H1 (cell line): Measurements from ENCODE around the gene RNU6-8. TPM values are rescaled to one million over a fixed set of nuclear protein-coding genes. Genes with fewer than 3 reads are reported as not detected.

Experiments
- CTCF ChIA-PET: fragments of 300-600 bp; sonication (Branson Sonifier 250); formaldehyde crosslinking; loops from one replicate; lab custom pipeline; 2021; ENCODE audit not compliant: partially characterized antibody; lab: Charles Lee
- POLR2A ChIA-PET: fragments of 300-600 bp; sonication (Branson Sonifier 250); formaldehyde crosslinking; loops from one replicate; lab custom pipeline; 2021; ENCODE audit warnings: inconsistent platforms; ENCODE audit not compliant: partially characterized antibody; lab: Charles Lee
- DNase-seq, 2 experiments: peaks; one replicate each; pipeline versions ENCODE4 v3.0.0 to v3.0.0-alpha.2; 2010 to 2022; ENCODE audit warnings: low spot score in 2 of 2, low read depth in 1 of 2, mixed read lengths in 1 of 2
- FAIRE-seq: peaks from 2 replicates; lab custom pipeline; 2011; peaks lifted over from hg19 to GRCh38; lab: Jason Lieb, UNC
- H2AFZ ChIP-seq: 2 replicates; pipeline ENCODE4 v1.8.1; 2012; ENCODE audit warnings: low read length, inconsistent platforms
- H2AK5ac ChIP-seq: 2 replicates; pipeline ENCODE4 v1.6.1; 2013; ENCODE audit warnings: low read depth, low read length
- H2BK120ac ChIP-seq: replicated peaks from 2 replicates; pipeline ENCODE3; 2013; ENCODE audit warnings: low read depth, low read length, inconsistent platforms
- H2BK12ac ChIP-seq: 2 replicates; pipeline ENCODE4 v1.6.1; 2013; ENCODE audit warnings: low read depth, low read length
- H2BK15ac ChIP-seq: 2 replicates; pipeline ENCODE4 v1.6.1; 2013; ENCODE audit warnings: low read length
- H2BK20ac ChIP-seq: 2 replicates; pipeline ENCODE4 v1.6.1; 2013; ENCODE audit warnings: low read length
- H2BK5ac ChIP-seq: 2 replicates; pipeline ENCODE4 v1.6.1; 2013; ENCODE audit warnings: low read depth, low read length
- H3K14ac ChIP-seq: 2 replicates; pipeline ENCODE4 v1.6.1; 2013; ENCODE audit warnings: inconsistent platforms; ENCODE audit not compliant: insufficient read length
- H3K18ac ChIP-seq: 2 replicates; pipeline ENCODE4 v1.6.1; 2013; ENCODE audit warnings: low read length; ENCODE audit errors: extremely low read depth
- H3K23ac ChIP-seq: 2 replicates; pipeline ENCODE4 v1.6.1; 2013; ENCODE audit warnings: inconsistent platforms; ENCODE audit not compliant: insufficient read length
- H3K23me2 ChIP-seq: 2 replicates; pipeline ENCODE4 v1.6.1; 2013; ENCODE audit warnings: low read depth, low read length
- H3K27ac ChIP-seq: 2 replicates; pipeline ENCODE4 v1.6.1; 2011; ENCODE audit warnings: low read depth, low read length, inconsistent platforms
- H3K27me3 ChIP-seq, 4 experiments: replicated peaks in 1 of 4; 1 replicate in 1 of 4; 2 replicates in 3 of 4; pipeline versions ENCODE4 v1.6.1 to v1.8.1; 2011 to 2013; ENCODE audit warnings: low read length in 3 of 4, mild to moderate bottlenecking in 3 of 4, inconsistent platforms in 2 of 4, mixed read lengths in 2 of 4, moderate library complexity in 1 of 4; ENCODE audit not compliant: control insufficient read depth in 3 of 4, insufficient read depth in 3 of 4; ENCODE audit errors: extremely low read depth in 1 of 4
- H3K36me3 ChIP-seq, 4 experiments: 2 replicates each; pipeline versions ENCODE4 v1.6.1 to v1.8.1; 2011 to 2013; ENCODE audit warnings: mild to moderate bottlenecking in 4 of 4, low read length in 3 of 4, moderate library complexity in 2 of 4, control low read depth in 1 of 4, inconsistent platforms in 1 of 4; ENCODE audit not compliant: insufficient read depth in 4 of 4, control insufficient read depth in 2 of 4
- H3K4ac ChIP-seq: replicated peaks from 2 replicates; pipeline ENCODE3; 2013; ENCODE audit warnings: low read length, low read depth, mixed read lengths, inconsistent platforms; ENCODE audit not compliant: insufficient read length
- H3K4me1 ChIP-seq, 4 experiments: replicated peaks in 1 of 4; 1 replicate in 1 of 4; 2 replicates in 3 of 4; pipeline versions ENCODE4 v1.6.1 to v1.8.1; 2011 to 2013; ENCODE audit warnings: low read length in 3 of 4, inconsistent platforms in 2 of 4, mixed read lengths in 1 of 4; ENCODE audit not compliant: insufficient read depth in 4 of 4, control insufficient read depth in 3 of 4
- H3K4me2 ChIP-seq, 2 experiments: 2 replicates each; pipeline versions ENCODE4 v1.6.1 to v1.8.1; 2011 to 2013; ENCODE audit warnings: low read depth in 2 of 2, low read length in 2 of 2, control low read depth in 1 of 2, inconsistent platforms in 1 of 2, mild to moderate bottlenecking in 1 of 2; ENCODE audit not compliant: insufficient read depth in 1 of 2
- H3K4me3 ChIP-seq, 4 experiments: fragments of 200-600, 300-600 bp in 1 of 4; sonication (generic), shearing (Covaris generic), sonication (Bioruptor Twin) in 1 of 4; 2 replicates each; pipeline versions ENCODE4 v1.5.1 to v1.8.1; 2011 to 2016; ENCODE audit warnings: low read length in 4 of 4, low read depth in 3 of 4, control low read depth in 2 of 4, inconsistent platforms in 2 of 4, mild to moderate bottlenecking in 2 of 4, mixed read lengths in 1 of 4, moderate library complexity in 1 of 4; ENCODE audit not compliant: insufficient read depth in 2 of 4; ENCODE audit errors: extremely low read depth in 1 of 4
- H3K56ac ChIP-seq: replicated peaks from 2 replicates; pipeline ENCODE3; 2013; ENCODE audit warnings: low read depth, mild to moderate bottlenecking, mixed read lengths, low read length, inconsistent platforms; ENCODE audit not compliant: insufficient read length
- H3K79me1 ChIP-seq: 2 replicates; pipeline ENCODE4 v1.6.1; 2013; ENCODE audit warnings: low read depth, low read length, control low read depth
- H3K79me2 ChIP-seq, 2 experiments: 2 replicates each; pipeline versions ENCODE4 v1.6.1 to v1.8.1; 2012 to 2013; ENCODE audit warnings: low read length in 2 of 2, mild to moderate bottlenecking in 2 of 2, inconsistent platforms in 1 of 2; ENCODE audit not compliant: insufficient read depth in 2 of 2, control insufficient read depth in 1 of 2
- H3K9ac ChIP-seq, 4 experiments: replicated peaks in 1 of 4; 1 replicate in 1 of 4; 2 replicates in 3 of 4; pipeline versions ENCODE4 v1.6.1 to v1.8.1; 2011 to 2013; ENCODE audit warnings: low read depth in 3 of 4, low read length in 3 of 4, control low read depth in 2 of 4, mild to moderate bottlenecking in 2 of 4, moderate library complexity in 2 of 4, inconsistent platforms in 1 of 4; ENCODE audit errors: extremely low read depth in 1 of 4
- H3K9me3 ChIP-seq, 2 experiments: 2 replicates each; pipeline versions ENCODE4 v1.6.1 to v1.8.1; 2012 to 2013; ENCODE audit warnings: mild to moderate bottlenecking in 2 of 2, moderate library complexity in 2 of 2, control low read depth in 1 of 2, inconsistent platforms in 1 of 2, low read depth in 1 of 2, low read length in 1 of 2, mixed read lengths in 1 of 2; ENCODE audit not compliant: insufficient read depth in 2 of 2
- H4K20me1 ChIP-seq, 2 experiments: replicated peaks in 1 of 2; 2 replicates each; pipeline versions ENCODE3 to v1.8.1; 2011 to 2013; ENCODE audit warnings: inconsistent platforms in 2 of 2, low read length in 2 of 2, mild to moderate bottlenecking in 1 of 2; ENCODE audit not compliant: insufficient read depth in 2 of 2, control insufficient read depth in 1 of 2
- H4K5ac ChIP-seq: 2 replicates; pipeline ENCODE4 v1.6.1; 2013; ENCODE audit warnings: low read length, low read depth, mixed read lengths, inconsistent platforms; ENCODE audit not compliant: insufficient read length
- H4K8ac ChIP-seq: 2 replicates; pipeline ENCODE4 v1.8.0; 2013; ENCODE audit warnings: mild to moderate bottlenecking, moderate library complexity, low read length, inconsistent platforms; ENCODE audit not compliant: insufficient read depth; ENCODE audit errors: extremely low read depth
- H4K91ac ChIP-seq: replicated peaks from 2 replicates; pipeline ENCODE3; 2013; ENCODE audit warnings: low read length, mixed read lengths, inconsistent platforms; ENCODE audit not compliant: insufficient read length
- CBX5 ChIP-seq: fragments of 300-800, 300-1000 bp; sonication (generic); IDR thresholded peaks from 2 replicates; pipeline ENCODE4 v1.7.1; 2016; ENCODE audit warnings: antibody characterized with exemption, low read length, low read depth
- CEBPB ChIP-seq: IDR thresholded peaks from 2 replicates; pipeline ENCODE4 v1.6.1; 2012; ENCODE audit warnings: low read depth, low read length
- CTBP2 ChIP-seq: IDR thresholded peaks from 2 replicates; pipeline ENCODE4 v1.7.0; 2011; ENCODE audit warnings: borderline replicate concordance, mild to moderate bottlenecking, moderate library complexity, mixed read lengths, low read length; ENCODE audit not compliant: insufficient read depth, insufficient read length
- GABPA ChIP-seq: IDR thresholded peaks from 2 replicates; pipeline ENCODE4 v1.6.1; 2011; ENCODE audit warnings: mild to moderate bottlenecking, low read length, moderate library complexity, borderline replicate concordance; ENCODE audit not compliant: insufficient read depth
- HDAC2 ChIP-seq, 2 experiments: fragments of 300-600 bp in 1 of 2; sonication (generic) in 1 of 2; IDR thresholded peaks; 2 replicates each; pipeline ENCODE4 v1.6.1; 2011 to 2012; ENCODE audit warnings: low read depth in 2 of 2, low read length in 2 of 2, mild to moderate bottlenecking in 2 of 2, moderate library complexity in 2 of 2, borderline replicate concordance in 1 of 2, inconsistent platforms in 1 of 2
- JUND ChIP-seq: IDR thresholded peaks from 2 replicates; pipeline ENCODE4 v1.6.1; 2011; ENCODE audit warnings: mild to moderate bottlenecking, improper control_type of control experiment, low read length
- KDM1A ChIP-seq: fragments of 200-600, 300-600 bp; sonication (generic); IDR thresholded peaks from 2 replicates; pipeline ENCODE4 v1.7.1; 2016; ENCODE audit warnings: mild to moderate bottlenecking, low read length, borderline replicate concordance
- POLR2A ChIP-seq, 2 experiments: IDR thresholded peaks; 1 replicate in 1 of 2; 2 replicates in 1 of 2; pipeline ENCODE4 v1.6.1; 2011; ENCODE audit warnings: low read depth in 2 of 2, low read length in 2 of 2, mild to moderate bottlenecking in 2 of 2; ENCODE audit errors: control extremely low read depth in 1 of 2
- RXRA ChIP-seq: IDR thresholded peaks from 2 replicates; pipeline ENCODE4 v1.6.1; 2011; ENCODE audit warnings: low read depth, mild to moderate bottlenecking, low read length, moderate library complexity; ENCODE audit not compliant: insufficient read depth
- polyA plus RNA-seq, 7 experiments: library from polyadenylated mRNA; depleted of rRNA in 3 of 7; stranded (reverse) in 5 of 7; unstranded in 2 of 7; fragments of >200 nt in 5 of 7; fragments of 200-250 nt in 2 of 7; gene quantifications; 1 replicate in 5 of 7; 2 replicates in 1 of 7; 4 replicates in 1 of 7; pipeline versions ENCODE4 v1.2.1 to v1.2.3, GENCODE V29; 2011 to 2013; ENCODE audit warnings: missing spikeins in 2 of 7, mixed read lengths in 2 of 7
- total RNA-seq: library from RNA; stranded (reverse); fragmentation: NEBNext Ultra II Directional; extraction: Animal tissue kit (Norgen Biotek cat#: 25700); gene quantifications from 2 replicates; pipeline ENCODE4 v1.2.1, GENCODE V29; 2021
- TF ChIP-seq, protein P1 (sequence below): IDR thresholded peaks from 2 replicates; pipeline ENCODE4 v1.6.1; 2012; ENCODE audit warnings: inconsistent platforms

Gene RNU6-8
- total and polyA plus RNA-seq, 2 of the 8 experiments (the other 6 are each of a cell fraction or from before 2014, with no cell fraction given), result not detected

DNA sequence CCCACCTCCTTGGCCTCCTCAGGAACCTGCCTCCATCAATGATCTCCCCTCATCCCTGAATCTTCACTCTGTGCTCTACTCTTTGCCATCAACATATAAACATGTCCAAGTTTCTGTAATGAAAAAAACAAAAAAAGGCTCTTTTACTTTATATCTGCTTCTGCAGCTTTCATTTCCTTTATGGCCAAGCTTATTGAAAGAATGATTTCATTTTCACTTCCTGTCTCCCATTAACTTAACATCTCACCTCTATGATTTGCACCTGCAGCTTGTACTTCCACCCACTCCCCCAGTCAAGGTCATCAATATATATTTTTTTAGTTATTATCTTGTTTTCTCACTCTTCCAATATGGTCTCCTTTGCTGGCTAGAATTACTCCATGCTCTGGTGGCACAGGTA lies 16.8 kb downstream of the RNU6-8 start:
- Histone ChIP-seq H2AK5ac (no peak overlapping the region), H3K79me2 (no peaks in the 10 kb centered on the region), H4K91ac (no peak overlapping the region), H3K56ac (no peak overlapping the region), H3K18ac (no peak overlapping the region), H2BK120ac (no peak overlapping the region), H3K23me2 (no peaks in the 10 kb centered on the region), H2AFZ (no peak overlapping the region), H3K4me3 (no peak overlapping the region), H3K14ac (no peak overlapping the region), H2BK15ac (no peak overlapping the region), H3K27ac (no peak overlapping the region), H2BK12ac (no peak overlapping the region), H3K4me1 (no peaks in the 10 kb centered on the region), H4K8ac (no peak overlapping the region), H3K9ac (no peak overlapping the region), H2BK5ac (no peak overlapping the region), H3K36me3 (no peaks in the 10 kb centered on the region), H3K4ac (no peak overlapping the region), H4K5ac (no peak overlapping the region), H3K79me1 (no peaks in the 10 kb centered on the region), H3K27me3 (no peaks in the 10 kb centered on the region), H3K4me2 (no peak overlapping the region), H3K9me3 (0 out of 4 replicates have a peak, but pooled peaks cover 0 to 3% of the 10 kb centered on the region in 2 experiments), H2BK20ac (no peak overlapping the region), H3K23ac (no peak overlapping the region), H4K20me1 (no peaks in the 10 kb centered on the region)
- DNase-seq (no peak), FAIRE-seq (no peak)
- POLR2A ChIA-PET, result no interaction called here
- TF ChIP-seq CBX5 (no peak), JUND (no peak), CEBPB (no peak), KDM1A (no peak), HDAC2 (IDR thresholded peaks at IDR 0.05; ENCODE audit: borderline replicate concordance in 1 of 2, low read depth in 2 of 2, low read length in 2 of 2) (no peak), RXRA (no peak), POLR2A (IDR thresholded peaks at IDR 0.05; ENCODE audit: control extremely low read depth in 1 of 2, low read depth in 2 of 2, low read length in 2 of 2) (no peak), CTBP2 (no peak), GABPA (no peak)
- TF ChIP-seq, protein P1, sequence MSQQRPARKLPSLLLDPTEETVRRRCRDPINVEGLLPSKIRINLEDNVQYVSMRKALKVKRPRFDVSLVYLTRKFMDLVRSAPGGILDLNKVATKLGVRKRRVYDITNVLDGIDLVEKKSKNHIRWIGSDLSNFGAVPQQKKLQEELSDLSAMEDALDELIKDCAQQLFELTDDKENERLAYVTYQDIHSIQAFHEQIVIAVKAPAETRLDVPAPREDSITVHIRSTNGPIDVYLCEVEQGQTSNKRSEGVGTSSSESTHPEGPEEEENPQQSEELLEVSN, result no peak
- CTCF ChIA-PET, result interaction anchor here (0.6 to 0.7 kb wide), 2 partner anchors 9 to 676 kb away, joined by 3 read pairs; no protein-coding TSS in a partner anchor
